Keratinocyte (primary cell): ENCODE results near the gene PRAC1.

ENCODE experiments used
- CTCF ChIP-seq, 3 experiments: IDR thresholded peaks in 1 of 3; conservative IDR thresholded peaks in 1 of 3; optimal IDR thresholded peaks in 1 of 3; 2 replicates in 2 of 3; 3 replicates in 1 of 3; pipeline versions ENCODE3 to v1.5.1; 2011; ENCODE audit warnings: low read length in 3 of 3, mild to moderate bottlenecking in 3 of 3, moderate library complexity in 2 of 3, control low read depth in 1 of 3, inconsistent platforms in 1 of 3; ENCODE audit not compliant: insufficient read depth in 2 of 3; ENCODE audit errors: extremely low read depth in 1 of 3
- EZH2 ChIP-seq: IDR thresholded peaks from one replicate; pipeline ENCODE4 v1.6.1; 2012; ENCODE audit warnings: inconsistent platforms, mild to moderate bottlenecking, low read length, moderate library complexity

DNA sequence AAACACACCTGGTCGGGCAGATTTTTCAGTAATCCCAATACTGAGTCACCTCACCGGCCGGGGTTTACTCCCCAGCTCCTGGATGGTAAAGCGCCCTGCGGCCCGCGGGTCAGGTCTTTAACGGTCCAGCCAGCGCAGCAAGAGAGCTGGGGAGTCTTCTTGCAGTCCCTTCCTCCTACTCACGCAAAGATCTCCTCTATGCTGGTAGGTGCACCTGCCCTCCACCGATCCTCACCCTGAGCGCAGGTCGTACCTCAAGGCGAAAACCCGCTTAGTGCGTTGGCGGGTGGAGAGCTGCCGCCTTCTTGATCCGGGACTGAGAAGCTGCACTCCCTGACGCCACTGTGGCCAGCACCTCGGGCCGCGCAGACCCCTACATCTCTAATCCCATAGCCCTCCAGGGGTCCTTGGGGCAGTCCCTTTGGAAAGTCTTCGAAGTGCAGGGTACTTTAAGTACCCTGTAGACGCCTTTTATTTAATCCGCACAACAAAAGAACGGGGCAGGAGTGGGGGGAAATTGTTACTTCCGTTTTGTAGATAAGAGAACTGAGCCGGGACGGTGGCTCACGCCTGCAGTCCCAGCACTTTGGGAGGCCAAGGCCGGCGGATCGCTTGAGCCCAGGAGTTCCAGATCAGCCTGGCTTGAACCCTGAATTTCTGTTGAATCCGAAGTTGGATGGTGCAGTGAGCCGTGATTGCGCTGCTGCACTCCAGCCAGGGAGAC lies 16.6 kb upstream of the PRAC1 start:
- no peak for TF ChIP-seq CTCF (optimal IDR thresholded peaks at IDR 0.05 in 1 of 3, IDR thresholded peaks at IDR 0.05 in 1 of 3, conservative IDR thresholded peaks at IDR 0.05 in 1 of 3; ENCODE audit: extremely low read depth in 1 of 3, insufficient read depth in 2 of 3, low read length in 3 of 3)
- TF ChIP-seq EZH2, result peak; percentile 94
